ENCODE results near the gene AKAP7.

- TF ChIP-seq CTCF (IDR thresholded peaks at IDR 0.05; ENCODE audit: insufficient read depth, low read depth, low read length) (no peak), EZH2 (IDR thresholded peaks at IDR 0.05; ENCODE audit: insufficient read depth, low read length) (no peak)
These were observed 4.7 kb upstream of the AKAP7 start for GRCh38 chr6:131130554-131130940.
